ENCODE data around the gene CYB5D1. TPM values are rescaled to one million over a fixed set of nuclear protein-coding genes. Genes with fewer than 3 reads are reported as not detected.

Gene CYB5D1
- total RNA-seq, 1 experiment from 2014 or later, result 7.5 TPM

DNA sequence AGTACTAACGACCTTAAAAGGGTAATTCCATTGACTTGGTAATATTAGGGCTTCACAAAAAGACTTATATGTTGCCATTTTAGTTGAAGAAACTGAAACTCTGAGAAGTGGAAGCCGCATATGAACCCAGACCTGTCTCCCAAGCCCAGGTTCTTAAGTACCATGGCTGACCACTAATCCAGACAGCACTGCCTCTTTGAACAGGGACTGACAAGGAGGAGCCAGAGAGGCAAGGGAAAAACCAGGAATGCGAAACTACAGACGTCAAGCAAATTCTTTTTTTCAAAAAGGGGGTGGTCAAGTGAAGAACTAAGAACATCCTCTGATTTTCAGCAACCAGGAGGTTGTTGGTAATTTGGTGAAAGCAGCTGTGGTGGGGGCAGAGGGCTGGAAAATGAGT is 15.2 kb downstream of the CYB5D1 start:
- in situ Hi-C loops (cut with HindIII; ENCODE audit: low pct_unique_long_range_greater_than_20kb, low sequenced_read_pairs), result no loop called here
- no peak for DNase-seq (ENCODE audit: low read depth, low spot score)

GRCh38 chr17:7875804-7876370 is 18.1 kb downstream of the CYB5D1 start:
- no peak for DNase-seq (ENCODE audit: low read depth, low spot score)
- in situ Hi-C loops (cut with HindIII; ENCODE audit: low pct_unique_long_range_greater_than_20kb, low sequenced_read_pairs), result no loop called here

GRCh38 chr17:7878234-7878633 is 20.4 kb downstream of the CYB5D1 start:
- in situ Hi-C loops (cut with HindIII; ENCODE audit: low pct_unique_long_range_greater_than_20kb, low sequenced_read_pairs), result no loop called here

GRCh38 chr17:7880076-7880868 is 22.5 kb downstream of the CYB5D1 start:
- no peak for DNase-seq (ENCODE audit: low read depth, low spot score)
- in situ Hi-C loops (cut with HindIII; ENCODE audit: low pct_unique_long_range_greater_than_20kb, low sequenced_read_pairs), result no loop called here

More at GRCh38 chr17:7878234-7878633, 20.4 kb downstream of the CYB5D1 start:
- no peak for DNase-seq (ENCODE audit: low read depth, low spot score)

DNA sequence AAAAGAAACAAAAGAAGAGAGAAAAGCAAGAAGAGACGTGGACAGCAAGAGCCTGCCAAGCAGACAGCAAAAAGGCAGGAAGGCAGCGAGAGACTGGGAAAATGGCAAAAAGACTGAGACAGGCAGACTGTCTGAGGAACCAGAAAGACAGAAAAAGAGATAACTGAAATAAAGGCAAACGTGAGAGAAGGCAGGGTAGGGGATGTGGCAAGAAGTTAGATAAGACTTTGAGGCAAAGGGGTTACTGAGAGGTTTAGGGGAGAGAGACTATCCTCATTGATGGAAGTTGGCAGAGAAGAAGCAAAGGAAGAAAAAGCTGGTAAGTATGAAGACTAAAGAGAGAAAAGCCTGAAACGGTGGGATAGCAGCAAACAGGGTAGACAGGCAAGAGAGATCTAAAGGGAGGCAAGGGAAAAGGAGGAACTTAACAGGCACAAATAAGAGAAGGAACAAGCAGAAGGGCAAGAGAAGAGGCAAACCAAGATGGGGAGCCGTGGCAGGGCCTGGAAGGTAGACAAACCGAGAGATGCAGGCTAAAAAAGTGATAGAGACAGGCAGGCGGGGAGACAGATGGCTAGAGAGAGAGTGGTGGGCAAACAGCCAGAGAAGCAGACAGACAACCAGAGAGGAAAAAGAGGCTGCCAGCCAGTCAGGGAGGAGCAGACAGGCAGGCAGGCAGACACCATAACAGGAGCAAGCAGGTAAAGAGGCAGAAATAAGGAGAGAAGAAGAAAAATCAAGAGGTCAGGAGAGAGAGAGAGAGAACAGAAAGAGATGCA is 23.7 kb downstream of the CYB5D1 start:
- in situ Hi-C loops (cut with HindIII; ENCODE audit: low pct_unique_long_range_greater_than_20kb, low sequenced_read_pairs), result no loop called here
- DNase-seq (ENCODE audit: low read depth, low spot score), result no peak

DNA sequence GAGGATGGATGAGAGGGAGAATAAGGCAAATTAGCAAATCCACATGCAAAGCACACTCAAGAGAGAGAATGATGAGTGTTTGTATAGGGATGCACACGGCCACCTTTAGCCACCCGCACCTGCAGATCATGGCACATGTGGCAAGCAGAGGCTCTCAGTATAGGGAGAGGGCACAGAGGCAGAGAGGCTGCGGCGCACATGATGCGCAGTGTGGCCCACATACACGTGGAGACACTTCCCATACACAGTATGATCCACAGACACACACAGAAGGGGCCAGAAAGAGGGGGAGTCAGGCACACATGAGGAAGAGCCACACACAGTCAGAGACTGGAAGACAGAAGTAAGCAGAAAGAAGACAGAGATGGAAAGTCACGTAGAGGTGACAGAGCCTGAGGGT is 24.3 kb downstream of the CYB5D1 start:
- DNase-seq (ENCODE audit: low read depth, low spot score), result no peak
- in situ Hi-C loops (cut with HindIII; ENCODE audit: low pct_unique_long_range_greater_than_20kb, low sequenced_read_pairs), result no loop called here

DNA sequence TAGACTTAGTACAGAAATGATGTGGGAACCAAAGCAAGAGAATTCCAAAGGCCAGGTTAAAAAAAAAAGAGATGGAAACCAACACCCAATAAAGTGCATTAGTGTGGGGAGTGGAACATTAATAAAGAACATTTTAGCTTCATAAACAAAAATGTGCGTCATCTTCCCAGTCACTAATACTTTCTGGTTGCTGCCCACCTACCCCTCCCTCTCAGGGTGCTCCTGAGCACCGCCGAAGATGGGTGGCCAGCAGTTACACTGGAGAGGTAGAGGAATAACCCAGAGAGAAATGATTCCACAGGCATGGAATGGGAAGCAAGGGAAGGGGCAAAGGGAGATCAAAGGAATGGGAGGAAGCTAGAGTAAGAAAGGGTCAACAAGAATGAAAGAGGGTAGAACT is 24.8 kb downstream of the CYB5D1 start:
- in situ Hi-C loops (cut with HindIII; ENCODE audit: low pct_unique_long_range_greater_than_20kb, low sequenced_read_pairs), result no loop called here
- no peak for DNase-seq (ENCODE audit: low read depth, low spot score)

DNA sequence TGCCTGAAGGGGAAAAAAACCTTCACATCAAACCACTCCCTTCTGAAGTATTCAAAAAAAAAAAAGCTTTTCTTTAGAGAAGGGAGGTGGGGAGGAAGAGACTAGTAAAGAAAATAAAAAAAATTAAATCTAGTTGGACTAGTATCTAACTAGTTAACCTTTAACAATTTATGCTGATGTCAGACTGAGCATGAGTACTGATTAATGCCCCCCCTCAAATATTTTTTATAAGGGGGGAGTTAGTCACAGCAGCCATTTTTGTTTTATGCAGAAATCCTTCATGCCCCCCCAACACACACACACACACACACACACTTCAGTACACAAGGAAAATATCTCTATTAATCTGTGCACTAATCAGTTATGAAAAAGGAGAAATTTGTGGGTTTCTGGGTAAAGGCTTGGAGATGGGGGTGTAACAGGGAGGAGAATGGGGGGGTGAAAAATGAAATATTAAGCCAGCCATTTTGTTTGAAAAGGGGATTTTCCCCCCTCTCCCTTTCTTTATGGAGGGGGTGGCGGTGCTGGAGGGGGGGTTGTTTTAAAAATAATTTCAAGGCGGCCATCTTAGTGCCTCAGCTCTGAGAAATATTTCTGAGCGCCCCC is 26.1 kb downstream of the CYB5D1 start:
- in situ Hi-C loops (cut with HindIII; ENCODE audit: low pct_unique_long_range_greater_than_20kb, low sequenced_read_pairs), result no loop called here

DNA sequence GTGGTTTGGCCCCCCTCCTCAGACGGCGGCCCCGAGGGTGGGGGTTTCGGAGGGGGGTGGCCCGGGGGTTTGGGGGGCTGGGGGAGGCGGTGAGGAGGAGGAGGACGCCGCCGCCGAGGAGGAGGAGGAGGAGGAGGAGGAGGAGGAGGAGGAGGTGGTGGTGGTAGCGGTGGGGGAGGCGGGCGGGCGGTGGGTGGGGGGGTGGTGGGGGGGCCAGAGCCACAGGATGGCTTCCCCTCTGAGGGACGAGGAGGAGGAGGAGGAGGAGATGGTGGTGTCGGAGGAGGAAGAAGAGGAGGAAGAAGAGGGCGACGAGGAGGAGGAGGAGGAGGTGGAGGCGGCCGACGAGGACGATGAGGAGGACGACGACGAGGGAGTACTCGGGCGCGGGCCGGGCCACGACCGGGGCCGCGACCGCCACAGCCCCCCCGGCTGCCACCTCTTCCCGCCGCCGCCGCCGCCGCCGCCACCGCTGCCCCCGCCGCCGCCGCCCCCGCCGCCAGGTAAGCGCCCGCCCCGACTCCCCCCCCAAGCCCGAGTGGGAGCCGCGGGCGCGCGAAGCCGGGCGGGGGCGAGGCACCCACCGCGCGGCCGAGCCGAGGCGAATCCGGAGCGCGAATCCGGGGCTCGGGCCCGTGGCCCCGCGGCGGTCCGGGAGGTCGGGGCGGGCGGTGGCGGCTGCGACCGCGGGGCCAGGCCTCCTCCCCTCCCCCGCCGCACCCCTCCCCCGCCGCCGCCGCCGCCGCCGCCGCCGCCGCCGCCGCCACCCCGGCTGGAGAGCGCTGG is 27.0 kb downstream of the CYB5D1 start:
- no peak for DNase-seq (ENCODE audit: low read depth, low spot score)
- in situ Hi-C loops (cut with HindIII; ENCODE audit: low pct_unique_long_range_greater_than_20kb, low sequenced_read_pairs), result no loop called here

More for the DNA sequence above, 26.1 kb downstream of the CYB5D1 start:
- DNase-seq (ENCODE audit: low read depth, low spot score), result peak; percentile 27

GRCh38 chr17:7885367-7886226 is 27.8 kb downstream of the CYB5D1 start:
- in situ Hi-C loops (cut with HindIII; ENCODE audit: low pct_unique_long_range_greater_than_20kb, low sequenced_read_pairs), result no loop called here

DNA sequence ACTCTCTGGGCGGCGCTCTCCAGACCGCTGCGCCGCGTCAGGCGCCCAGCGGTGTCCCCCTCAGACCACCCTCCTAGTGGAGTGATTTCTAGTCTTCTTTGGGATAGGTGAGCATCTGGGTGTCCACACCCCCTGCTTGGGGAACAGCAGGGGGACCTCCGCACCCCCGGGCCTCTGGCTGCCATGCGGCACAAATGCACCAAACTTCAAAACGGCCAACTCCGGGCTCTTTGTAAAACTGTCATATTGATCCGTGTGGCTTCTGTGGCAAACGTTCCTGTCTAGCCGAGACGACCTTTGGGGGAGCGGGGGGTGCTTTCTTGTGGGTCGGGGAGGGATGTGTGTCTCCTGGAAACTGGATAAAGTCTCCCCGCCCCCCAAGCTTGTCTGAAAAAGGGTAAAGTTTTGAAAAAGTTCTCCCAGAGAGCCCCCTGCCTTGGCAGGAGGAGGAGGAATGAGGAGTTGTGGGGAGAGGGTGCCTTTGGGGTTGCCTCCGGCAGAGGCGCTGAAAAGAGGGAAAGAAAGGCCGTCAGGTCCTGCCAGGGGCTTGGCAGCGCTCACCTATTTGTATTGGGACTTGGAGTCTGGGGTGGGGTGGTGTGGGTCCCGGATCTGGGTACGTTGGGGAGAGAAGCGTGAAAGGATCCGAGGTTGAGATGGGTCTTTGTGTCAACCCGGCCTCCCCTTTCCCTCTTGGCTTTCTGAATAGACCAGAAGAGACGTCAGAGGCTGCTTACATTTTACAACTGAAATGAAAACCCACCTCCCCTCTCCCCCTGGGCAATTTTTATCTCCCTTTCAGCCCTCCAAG is 28.6 kb downstream of the CYB5D1 start:
- DNase-seq (ENCODE audit: low read depth, low spot score), result peak; percentile 47
- in situ Hi-C loops (cut with HindIII; ENCODE audit: low pct_unique_long_range_greater_than_20kb, low sequenced_read_pairs), result no loop called here

More at GRCh38 chr17:7885367-7886226, 27.8 kb downstream of the CYB5D1 start:
- DNase-seq (ENCODE audit: low read depth, low spot score), result peak; percentile 34

DNA sequence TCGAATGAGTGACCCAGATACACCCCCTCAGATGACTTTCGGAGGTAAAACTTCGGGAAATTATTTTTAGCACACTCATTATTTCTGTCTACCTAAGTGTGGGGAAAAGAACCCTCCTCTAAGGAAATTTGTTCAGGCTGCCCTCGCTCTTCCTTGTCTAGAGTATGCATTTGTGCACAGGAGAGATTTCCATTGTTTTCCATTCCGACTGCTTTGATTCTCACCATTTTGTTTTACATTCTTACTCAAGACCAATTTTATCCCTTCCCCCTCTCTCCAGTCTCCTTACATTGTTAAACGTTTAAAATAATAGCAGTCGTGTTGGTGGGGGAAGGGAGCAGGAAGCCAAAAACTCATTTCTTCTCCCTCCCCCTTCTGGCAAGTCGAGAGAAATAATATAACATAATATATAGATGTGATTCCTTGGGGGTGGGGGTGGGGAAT is 29.3 kb downstream of the CYB5D1 start:
- DNase-seq (ENCODE audit: low read depth, low spot score), result no peak
- in situ Hi-C loops (cut with HindIII; ENCODE audit: low pct_unique_long_range_greater_than_20kb, low sequenced_read_pairs), result no loop called here

DNA sequence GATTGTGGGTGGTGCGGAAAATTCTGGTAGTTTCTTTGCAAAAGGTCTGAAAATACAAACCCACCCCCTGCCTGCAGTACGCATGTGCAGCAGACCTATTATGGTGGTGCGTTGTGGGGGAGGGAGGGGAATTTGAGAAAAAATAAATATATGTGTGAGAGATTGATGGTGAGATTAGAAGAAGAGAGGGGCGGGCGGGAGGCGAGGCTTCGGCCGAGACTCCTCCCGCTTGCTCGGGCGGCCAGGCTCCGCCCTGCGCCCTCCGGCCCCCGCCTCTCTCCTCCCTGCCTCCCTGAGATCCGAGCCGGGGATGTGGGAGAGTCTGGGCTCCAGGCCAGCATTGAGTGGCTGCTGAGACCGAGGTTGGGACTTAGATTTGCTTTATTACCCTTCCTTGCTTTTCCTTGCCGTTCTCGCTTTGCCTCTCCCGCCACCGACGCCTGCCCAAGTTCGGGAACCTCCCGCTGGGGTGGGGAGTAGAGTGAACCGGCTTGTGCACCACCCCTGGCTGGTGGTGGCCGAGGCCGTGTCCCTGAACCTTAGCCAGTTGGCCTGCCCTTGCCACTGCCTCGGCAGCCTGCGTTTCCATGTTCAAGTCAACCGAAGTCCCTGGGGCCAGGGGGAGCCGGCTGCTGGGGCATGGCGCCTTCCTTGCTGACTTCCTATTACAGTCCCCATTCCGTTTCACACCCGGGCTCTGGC is 29.8 kb downstream of the CYB5D1 start:
- DNase-seq (ENCODE audit: low read depth, low spot score), result peak; percentile 95
- in situ Hi-C loops (cut with HindIII; ENCODE audit: low pct_unique_long_range_greater_than_20kb, low sequenced_read_pairs), result no loop called here

DNA sequence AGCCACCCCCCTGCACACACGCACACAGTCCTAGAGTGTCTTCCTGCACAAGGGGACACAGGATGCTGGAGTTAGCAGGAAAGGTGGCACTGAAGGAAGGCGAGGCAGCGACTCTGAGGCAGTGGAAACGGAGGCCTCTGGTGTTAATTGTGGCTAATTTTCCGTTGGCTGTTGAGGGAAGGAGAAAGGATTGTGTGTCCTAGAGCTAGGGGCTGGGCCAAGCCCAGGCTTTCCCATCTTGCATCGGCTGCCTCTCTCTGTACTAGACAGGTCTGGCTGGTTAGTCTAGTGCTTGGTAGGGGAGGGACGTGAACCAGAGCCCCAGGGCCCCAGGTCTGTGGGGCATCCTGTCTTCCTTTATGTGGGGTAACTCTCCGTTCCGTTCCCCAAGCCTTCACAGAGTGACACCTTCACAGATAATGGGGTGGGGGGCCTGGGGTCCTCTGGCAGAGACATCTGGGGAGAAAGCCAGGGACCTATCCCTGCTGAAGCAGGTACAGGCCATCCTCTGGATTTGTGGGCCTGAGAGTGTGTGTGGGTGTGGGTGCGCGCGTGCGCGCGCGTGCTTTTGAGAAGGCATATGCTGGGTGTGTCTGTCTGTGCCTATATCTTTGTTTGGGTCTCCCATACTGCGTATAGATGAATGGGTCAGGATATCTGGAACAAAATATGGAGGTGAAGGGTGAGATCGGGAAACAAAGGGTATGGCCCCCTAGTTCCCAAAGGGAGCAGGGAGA is 30.5 kb downstream of the CYB5D1 start, which contains the start of gene CHD3:
TSS of gene CHD3 (plus strand) at position 606 of the 737 bp plus-strand sequence. CDS start 212 bp downstream, outside the sequence.
- in situ Hi-C loops (cut with HindIII; ENCODE audit: low pct_unique_long_range_greater_than_20kb, low sequenced_read_pairs), result no loop called here
- DNase-seq (ENCODE audit: low read depth, low spot score), result peak; percentile 26
